NT2/D1 (cell line): ENCODE measurements around the gene PEX1.

Experiments used
- SUZ12 ChIP-seq: IDR thresholded peaks from 2 replicates; pipeline ENCODE4 v1.6.1; 2011; ENCODE audit not compliant: insufficient read length, insufficient read depth; ENCODE audit errors: extremely low read depth
- YY1 ChIP-seq: IDR thresholded peaks from 2 replicates; pipeline ENCODE4 v1.6.1; 2011; ENCODE audit not compliant: insufficient read length, insufficient read depth
- ZNF274 ChIP-seq: IDR thresholded peaks from 2 replicates; pipeline ENCODE4 v1.6.1; 2011; ENCODE audit warnings: mild to moderate bottlenecking, low read depth, low read length

GRCh38 chr7:92517631-92518030 is 10.7 kb downstream of the PEX1 start:
- no peak for TF ChIP-seq ZNF274
- TF ChIP-seq YY1 = no peak
- TF ChIP-seq SUZ12 = no peak
